ENCODE results near the gene CD59. TPM values are rescaled to one million over a fixed set of nuclear protein-coding genes. Genes with fewer than 3 reads are reported as not detected.
A peak's percentile ranks its signal among the peaks of the same experiment; 100 is the strongest.
"Not testable (repeated sequence)": the region's sequence is repeated elsewhere in the genome, so short reads cannot be mapped to it uniquely, and the experiment has no call there.

Gene CD59
- total RNA-seq, 1 experiment from 2014 or later = 682 TPM

- DNase-seq (ENCODE audit: low spot score) = no peak
Measured at GRCh38 chr11:33743291-33743690, 7.1 kb upstream of the CD59 start.

GRCh38 chr11:33742249-33742851 lies 6.1 kb upstream of the CD59 start:
- peak; percentile 27 for DNase-seq (ENCODE audit: low spot score)

GRCh38 chr11:33741806-33742205 lies 5.6 kb upstream of the CD59 start:
- peak; percentile 48 for DNase-seq (ENCODE audit: low spot score)

- DNase-seq (ENCODE audit: low spot score) = no peak
Measured at GRCh38 chr11:33737362-33737821, 1.2 kb upstream of the CD59 start.

GRCh38 chr11:33735271-33736147 lies 714 bp downstream of the CD59 start:
- DNase-seq (ENCODE audit: low spot score) = peak; percentile 28

GRCh38 chr11:33734441-33735270 lies 1.6 kb downstream of the CD59 start:
- no peak for DNase-seq (ENCODE audit: low spot score)

- DNase-seq (ENCODE audit: low spot score) = no peak
Measured at GRCh38 chr11:33733980-33734379, 2.2 kb downstream of the CD59 start.

- peak; percentile 41 for DNase-seq (ENCODE audit: low spot score)
Measured at GRCh38 chr11:33731723-33732531, 4.3 kb downstream of the CD59 start.

GRCh38 chr11:33730716-33731115 lies 5.5 kb downstream of the CD59 start:
- no peak for DNase-seq (ENCODE audit: low spot score)

- not testable (repeated sequence) for DNase-seq (ENCODE audit: low spot score)
Measured at GRCh38 chr11:33729072-33729664, 7.1 kb downstream of the CD59 start.

GRCh38 chr11:33727539-33727938 lies 8.7 kb downstream of the CD59 start:
- not testable (repeated sequence) for DNase-seq (ENCODE audit: low spot score)

- DNase-seq (ENCODE audit: low spot score) = no peak
Measured at GRCh38 chr11:33725496-33725895, 10.7 kb downstream of the CD59 start.

GRCh38 chr11:33724644-33725035 lies 11.6 kb downstream of the CD59 start:
- no peak for DNase-seq (ENCODE audit: low spot score)

- peak; percentile 96 for DNase-seq (ENCODE audit: low spot score)
Measured at GRCh38 chr11:33723238-33723881, 12.9 kb downstream of the CD59 start.

- DNase-seq (ENCODE audit: low spot score) = peak; percentile 92
Measured at GRCh38 chr11:33722590-33723234, 13.5 kb downstream of the CD59 start.

GRCh38 chr11:33721984-33722383 lies 14.2 kb downstream of the CD59 start:
- no peak for DNase-seq (ENCODE audit: low spot score)

- peak; percentile 69 for DNase-seq (ENCODE audit: low spot score)
Measured at GRCh38 chr11:33721426-33721825, 14.8 kb downstream of the CD59 start.

- DNase-seq (ENCODE audit: low spot score) = no peak
Measured at GRCh38 chr11:33719587-33719986, 16.6 kb downstream of the CD59 start.

GRCh38 chr11:33718440-33718839 lies 17.8 kb downstream of the CD59 start:
- no peak for DNase-seq (ENCODE audit: low spot score)

GRCh38 chr11:33716243-33716642 lies 20.0 kb downstream of the CD59 start:
- DNase-seq (ENCODE audit: low spot score) = no peak
